Measurements from ENCODE around the gene HMGN3. TPM values are rescaled to one million over a fixed set of nuclear protein-coding genes. Genes with fewer than 3 reads are reported as not detected.

Gene HMGN3
- total RNA-seq, 1 experiment from 2014 or later = 246 TPM

DNA sequence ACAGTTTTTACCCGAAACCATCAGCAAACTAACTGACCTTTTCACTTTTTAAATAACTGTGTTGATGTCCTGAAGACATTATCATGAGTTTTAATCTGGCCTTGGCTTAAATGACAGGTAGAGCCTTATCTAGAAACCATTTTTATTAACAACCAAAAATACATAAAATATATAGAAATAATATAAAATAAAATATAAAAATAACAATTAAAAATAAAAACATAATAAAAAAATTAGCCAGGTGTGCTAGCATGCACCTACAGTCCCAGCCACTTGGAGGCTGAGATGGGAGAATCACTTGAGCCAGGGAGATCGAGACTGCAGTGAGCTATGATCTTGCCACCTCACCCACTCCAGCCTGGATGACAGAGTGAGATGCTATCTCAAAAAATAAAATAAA, 21.6 kb downstream of the HMGN3 start:
- DNase-seq = no peak
- H3K9me3 Mint-ChIP-seq (ENCODE audit: unreplicated experiment) = no peaks in the 10 kb centered on the region
- H3K9me3 ChIP-seq = no peaks in the 10 kb centered on the region
- TF ChIP-seq, protein P1, sequence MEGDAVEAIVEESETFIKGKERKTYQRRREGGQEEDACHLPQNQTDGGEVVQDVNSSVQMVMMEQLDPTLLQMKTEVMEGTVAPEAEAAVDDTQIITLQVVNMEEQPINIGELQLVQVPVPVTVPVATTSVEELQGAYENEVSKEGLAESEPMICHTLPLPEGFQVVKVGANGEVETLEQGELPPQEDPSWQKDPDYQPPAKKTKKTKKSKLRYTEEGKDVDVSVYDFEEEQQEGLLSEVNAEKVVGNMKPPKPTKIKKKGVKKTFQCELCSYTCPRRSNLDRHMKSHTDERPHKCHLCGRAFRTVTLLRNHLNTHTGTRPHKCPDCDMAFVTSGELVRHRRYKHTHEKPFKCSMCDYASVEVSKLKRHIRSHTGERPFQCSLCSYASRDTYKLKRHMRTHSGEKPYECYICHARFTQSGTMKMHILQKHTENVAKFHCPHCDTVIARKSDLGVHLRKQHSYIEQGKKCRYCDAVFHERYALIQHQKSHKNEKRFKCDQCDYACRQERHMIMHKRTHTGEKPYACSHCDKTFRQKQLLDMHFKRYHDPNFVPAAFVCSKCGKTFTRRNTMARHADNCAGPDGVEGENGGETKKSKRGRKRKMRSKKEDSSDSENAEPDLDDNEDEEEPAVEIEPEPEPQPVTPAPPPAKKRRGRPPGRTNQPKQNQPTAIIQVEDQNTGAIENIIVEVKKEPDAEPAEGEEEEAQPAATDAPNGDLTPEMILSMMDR (IDR thresholded peaks at IDR 0.05; ENCODE audit: insufficient read depth in 1 of 2, low read depth in 1 of 2, low read length in 1 of 2, severe bottlenecking in 1 of 2, unreplicated experiment in 1 of 2) = no peak
- ChIA-PET POLR2A (no interaction called here), CTCF (no interaction called here)
- H3K36me3 ChIP-seq (ENCODE audit: control insufficient read depth, insufficient read depth, low read length) = no peaks in the 10 kb centered on the region; the same call in none of the 2 replicates
- H3K4me1 ChIP-seq = peaks cover 31% of the 10 kb centered on the region
- H3K27me3 ChIP-seq (replicated peaks; ENCODE audit: control insufficient read depth, insufficient read depth, low read length) = no peaks in the 10 kb centered on the region
- H3K36me3 Mint-ChIP-seq (ENCODE audit: insufficient read depth, unreplicated experiment) = peaks cover 73% of the 10 kb centered on the region
- H3K4me3 Mint-ChIP-seq (ENCODE audit: unreplicated experiment) = no peak overlapping the region
- no TSS peak for BruUV-seq (replicated peaks)
- no peak overlapping the region for H3K27ac Mint-ChIP-seq (ENCODE audit: unreplicated experiment)
- peaks cover 17% of the 10 kb centered on the region for H3K4me1 Mint-ChIP-seq (ENCODE audit: low read depth, unreplicated experiment)
- no peaks in the 10 kb centered on the region for H3K27me3 Mint-ChIP-seq (ENCODE audit: insufficient read depth, unreplicated experiment)
- intact Hi-C loops (cut with micrococcal nuclease; ENCODE audit: unreplicated experiment) = no loop called here
- no peak overlapping the region for H3K4me3 ChIP-seq (ENCODE audit: low read depth, low read length)

DNA sequence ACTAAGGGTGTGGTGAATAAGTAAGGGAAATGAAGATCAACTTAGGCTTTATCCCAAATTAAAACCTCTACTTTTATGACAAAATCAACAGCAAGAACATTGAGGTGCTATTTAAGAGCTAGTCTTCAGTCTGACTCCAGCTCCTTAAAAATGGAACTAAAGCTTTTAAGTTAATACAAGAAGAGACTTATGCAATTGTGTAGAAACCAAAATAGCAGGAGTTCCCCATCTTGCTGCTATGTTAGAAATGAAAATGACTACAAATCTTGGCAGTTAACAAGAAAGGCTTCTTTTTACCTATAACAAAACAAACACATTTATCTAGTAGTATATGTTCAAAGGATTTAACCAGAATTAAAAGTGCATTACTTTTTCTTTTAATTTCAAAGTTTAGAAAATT, 25.7 kb downstream of the HMGN3 start:
- intact Hi-C loops (cut with micrococcal nuclease; ENCODE audit: unreplicated experiment) = loop anchor here (10.0 kb wide), 1 partner anchor 506 kb away; no protein-coding TSS in a partner anchor
- no peaks in the 10 kb centered on the region for H3K27me3 ChIP-seq (replicated peaks; ENCODE audit: control insufficient read depth, insufficient read depth, low read length)
- no TSS peak for BruUV-seq (replicated peaks)
- Mint-ChIP-seq H3K36me3 (ENCODE audit: insufficient read depth, unreplicated experiment) (peaks cover 77% of the 10 kb centered on the region), H3K4me3 (ENCODE audit: unreplicated experiment) (no peak overlapping the region), H3K27me3 (ENCODE audit: insufficient read depth, unreplicated experiment) (no peaks in the 10 kb centered on the region), H3K9me3 (ENCODE audit: unreplicated experiment) (no peaks in the 10 kb centered on the region), H3K27ac (ENCODE audit: unreplicated experiment) (no peak overlapping the region), H3K4me1 (ENCODE audit: low read depth, unreplicated experiment) (peaks cover 16% of the 10 kb centered on the region)
- peaks cover 2% of the 10 kb centered on the region for H3K36me3 ChIP-seq (ENCODE audit: control insufficient read depth, insufficient read depth, low read length)
- POLR2A ChIA-PET = no interaction called here
- CTCF ChIA-PET = no interaction called here
- no peak overlapping the region for H3K4me3 ChIP-seq (ENCODE audit: low read depth, low read length)
- no peaks in the 10 kb centered on the region for H3K9me3 ChIP-seq
- H3K4me1 ChIP-seq = peaks cover 6% of the 10 kb centered on the region; the same call in 1 of the 2 replicates
- DNase-seq = no peak
- TF ChIP-seq, protein P1 (IDR thresholded peaks at IDR 0.05; ENCODE audit: insufficient read depth in 1 of 2, low read depth in 1 of 2, low read length in 1 of 2, severe bottlenecking in 1 of 2, unreplicated experiment in 1 of 2) = no peak

DNA sequence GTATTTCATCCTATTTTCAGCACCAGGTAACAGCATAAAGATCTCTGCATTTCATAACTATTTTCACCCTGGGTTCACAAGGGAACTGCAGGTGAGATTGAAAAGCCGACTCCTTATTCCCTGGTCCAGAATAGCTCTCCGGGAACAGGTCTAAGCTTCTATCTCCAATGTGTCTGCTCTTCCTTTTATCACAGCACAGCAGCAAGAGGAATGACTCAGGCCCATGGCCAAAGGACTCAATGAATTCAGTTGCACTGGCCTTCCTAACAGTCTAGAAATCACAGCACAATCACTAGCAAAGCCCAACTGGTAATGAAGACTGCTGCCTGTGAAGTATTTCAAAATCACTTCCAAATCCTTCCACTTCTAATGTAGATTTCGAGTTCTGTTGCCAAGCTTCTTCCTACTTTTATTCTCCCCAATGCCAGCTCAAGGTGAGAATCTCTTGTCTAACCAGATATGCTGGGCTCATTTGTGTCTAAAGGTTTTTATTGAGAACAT, 30.7 kb downstream of the HMGN3 start:
- CTCF ChIA-PET = no interaction called here
- H3K27me3 ChIP-seq (replicated peaks; ENCODE audit: control insufficient read depth, insufficient read depth, low read length) = no peaks in the 10 kb centered on the region
- H3K36me3 ChIP-seq (ENCODE audit: control insufficient read depth, insufficient read depth, low read length) = peaks cover 2% of the 10 kb centered on the region
- H3K27me3 Mint-ChIP-seq (ENCODE audit: insufficient read depth, unreplicated experiment) = no peaks in the 10 kb centered on the region
- POLR2A ChIA-PET = no interaction called here
- H3K4me3 ChIP-seq (ENCODE audit: low read depth, low read length) = no peak overlapping the region
- TF ChIP-seq, protein P1 (IDR thresholded peaks at IDR 0.05; ENCODE audit: insufficient read depth in 1 of 2, low read depth in 1 of 2, low read length in 1 of 2, severe bottlenecking in 1 of 2, unreplicated experiment in 1 of 2) = no peak
- no peaks in the 10 kb centered on the region for H3K9me3 ChIP-seq
- DNase-seq = no peak
- peaks cover 26% of the 10 kb centered on the region for H3K4me1 Mint-ChIP-seq (ENCODE audit: low read depth, unreplicated experiment)
- H3K4me1 ChIP-seq = peaks cover 6% of the 10 kb centered on the region; the same call in 1 of the 2 replicates
- H3K9me3 Mint-ChIP-seq (ENCODE audit: unreplicated experiment) = no peaks in the 10 kb centered on the region
- no peak overlapping the region for H3K27ac Mint-ChIP-seq (ENCODE audit: unreplicated experiment)
- intact Hi-C loops (cut with micrococcal nuclease; ENCODE audit: unreplicated experiment) = loop anchor here (10.0 kb wide), 1 partner anchor 511 kb away; no protein-coding TSS in a partner anchor
- no peak overlapping the region for H3K4me3 Mint-ChIP-seq (ENCODE audit: unreplicated experiment)
- H3K36me3 Mint-ChIP-seq (ENCODE audit: insufficient read depth, unreplicated experiment) = peaks cover 75% of the 10 kb centered on the region
- BruUV-seq (replicated peaks) = no TSS peak

All from Caco-2 (cell line).